Gastrocnemius medialis (tissue), 4 donors: ENCODE data around the gene ARHGAP23. TPM values are rescaled to one million over a fixed set of nuclear protein-coding genes. Genes with fewer than 3 reads are reported as not detected.
A peak's percentile ranks its signal among the peaks of the same experiment; 100 is the strongest.

Experiments used
- ATAC-seq, 2 donors: fragments of 150-250 bp; one replicate each; pipeline ENCODE4 v1.9.1; 2016
- DNase-seq, 2 donors: peaks; one replicate each; pipeline ENCODE4 v3.0.0-alpha.2; 2019
- H3K27ac ChIP-seq, 4 donors: fragments of 200-600 bp; sonication (generic); 1 replicate in 1 of 4; 2 replicates in 3 of 4; pipeline ENCODE4 v1.5.1; 2016 to 2018; ENCODE audit warnings: mild to moderate bottlenecking in 2 of 4, moderate library complexity in 1 of 4
- H3K27me3 ChIP-seq, 3 donors: fragments of 200-600 bp; sonication (generic) in 2 of 3; 1 replicate in 1 of 3; 2 replicates in 2 of 3; pipeline versions ENCODE4 v1.5.1 to v1.6.0; 2016 to 2019; ENCODE audit warnings: mild to moderate bottlenecking in 1 of 3, moderate library complexity in 1 of 3
- H3K36me3 ChIP-seq, 2 donors: fragments of 200-600 bp; sonication (generic) in 1 of 2; one replicate each; pipeline ENCODE4 v1.5.1; 2017 to 2018
- H3K4me1 ChIP-seq, 2 donors: fragments of 200-600 bp; sonication (generic) in 1 of 2; one replicate each; pipeline ENCODE4 v1.5.1; 2016 to 2017; ENCODE audit warnings: mild to moderate bottlenecking in 2 of 2
- H3K4me3 ChIP-seq, 4 donors: fragments of 200-600 bp; sonication (generic) in 3 of 4; 1 replicate in 1 of 4; 2 replicates in 3 of 4; pipeline ENCODE4 v1.5.1; 2016 to 2019; ENCODE audit warnings: mild to moderate bottlenecking in 2 of 4
- H3K9me3 ChIP-seq, 3 donors: fragments of 200-600 bp; sonication (generic) in 2 of 3; 1 replicate in 1 of 3; 2 replicates in 2 of 3; pipeline ENCODE4 v1.5.1; 2016 to 2019
- CTCF ChIP-seq, 5 experiments: fragments of 450-650 bp in 3 of 5; fragments of 200-600 bp in 2 of 5; sonication (generic) in 2 of 5; IDR thresholded peaks in 4 of 5; conservative IDR thresholded peaks in 1 of 5; 1 replicate in 4 of 5; 2 replicates in 1 of 5; pipeline ENCODE4 v1.5.1; 2016 to 2019; ENCODE audit warnings: antibody characterized with exemption in 5 of 5, mild to moderate bottlenecking in 3 of 5, moderate library complexity in 3 of 5
- POLR2A ChIP-seq, 2 donors: fragments of 450-650 bp; IDR thresholded peaks; one replicate each; pipeline ENCODE4 v1.6.1; 2017; ENCODE audit warnings: antibody characterized with exemption in 2 of 2, mild to moderate bottlenecking in 2 of 2, moderate library complexity in 2 of 2
- in situ Hi-C, 4 donors: fragments of 200-750 bp; cut with MboI; loops; one replicate each; pipeline versions ENCODE4 v1.15.0 to v1.8.0; 2017; ENCODE audit warnings: low sequenced_read_pairs in 4 of 4
- intact Hi-C: fragments of 100-400 bp; cut with DNase I; formaldehyde crosslinking; loops from one replicate; pipeline ENCODE4 v1.15.1; 2023; ENCODE audit warnings: low total_unique reads
- total RNA-seq, 4 donors: library from RNA; depleted of rRNA; stranded (reverse); fragments of >200 nt; gene quantifications; one replicate each; pipeline versions ENCODE4 v1.1.0 to v1.2.3, GENCODE V29; 2016

The ARHGAP23 gene
- total RNA-seq, 4 donors from 2014 or later: 8.0 to 22.7 (median 12.1) TPM

GRCh38 chr17:38404174-38404943, 23.9 kb upstream of the ARHGAP23 start:
- TF ChIP-seq CTCF (IDR thresholded peaks at IDR 0.05 in 4 of 5, conservative IDR thresholded peaks at IDR 0.05 in 1 of 5) (no peak), POLR2A (IDR thresholded peaks at IDR 0.05) (no peak)
- Histone ChIP-seq H3K4me1 (no peaks in the 10 kb centered on the region), H3K27me3 (no peaks in the 10 kb centered on the region), H3K27ac (no peak overlapping the region), H3K36me3 (peaks cover 0 to 29% of the 10 kb centered on the region in 2 donors), H3K9me3 (no peaks in the 10 kb centered on the region), H3K4me3 (no peak overlapping the region)
- ATAC-seq: no peak
- intact Hi-C loops (no loop called here), in situ Hi-C loops (no loop called here)
- DNase-seq: no peak

DNA sequence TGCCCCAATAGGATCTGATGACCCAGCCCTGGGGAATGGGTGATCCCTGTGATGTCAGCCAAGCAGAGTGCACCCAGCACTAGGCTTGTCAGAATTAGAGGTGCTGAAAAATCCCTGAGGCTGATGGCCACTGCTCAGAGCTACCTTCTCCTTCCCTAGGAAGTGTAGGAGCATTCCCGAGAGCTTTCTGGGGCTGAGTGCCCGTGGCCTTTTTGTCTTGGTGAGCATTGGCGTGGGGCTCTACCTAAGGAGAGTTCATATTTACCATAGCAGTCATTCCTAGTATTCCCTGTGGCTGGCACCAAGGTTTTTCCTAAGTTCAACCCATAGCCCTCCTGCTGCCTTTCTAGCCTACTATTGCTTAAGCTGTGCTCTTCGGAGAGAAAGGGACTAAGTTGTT, 22.6 kb upstream of the ARHGAP23 start:
- no peak for TF ChIP-seq CTCF (IDR thresholded peaks at IDR 0.05 in 4 of 5, conservative IDR thresholded peaks at IDR 0.05 in 1 of 5)
- TF ChIP-seq POLR2A (IDR thresholded peaks at IDR 0.05): no peak
- no peak for ATAC-seq
- DNase-seq: no peak
- intact Hi-C loops: no loop called here
- H3K36me3 ChIP-seq: peaks cover 0 to 16% of the 10 kb centered on the region in 2 donors
- H3K4me3 ChIP-seq: no peak overlapping the region
- no peak overlapping the region for H3K27ac ChIP-seq
- H3K9me3 ChIP-seq: no peaks in the 10 kb centered on the region
- H3K27me3 ChIP-seq: no peaks in the 10 kb centered on the region
- in situ Hi-C loops: no loop called here
- H3K4me1 ChIP-seq: no peaks in the 10 kb centered on the region

DNA sequence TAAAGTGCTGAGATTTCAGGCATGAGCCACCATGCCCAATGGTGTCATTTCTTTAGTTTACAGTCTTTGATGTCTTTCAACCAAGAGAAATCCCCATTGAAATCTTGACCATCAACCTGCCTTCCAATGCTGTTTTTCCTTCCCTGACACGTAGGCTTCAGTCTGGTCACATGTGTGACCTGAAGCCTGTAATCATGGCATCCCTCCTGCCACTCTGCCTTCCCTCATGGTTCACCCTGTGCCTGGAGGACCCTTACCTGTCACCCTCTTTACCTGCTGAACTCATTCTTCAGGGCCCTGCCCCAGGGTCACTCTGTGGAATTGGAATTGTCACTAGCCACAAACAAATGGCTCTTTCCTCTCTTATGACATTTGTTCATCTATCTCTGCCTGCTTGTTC, 18.1 kb upstream of the ARHGAP23 start:
- in situ Hi-C loops (loop anchor here in 2 of 4 donors (5.0 kb wide), 1 partner anchor 63 kb away; no protein-coding TSS in a partner anchor), intact Hi-C loops (no loop called here)
- Histone ChIP-seq H3K9me3 (no peaks in the 10 kb centered on the region), H3K27me3 (no peaks in the 10 kb centered on the region), H3K4me3 (no peak overlapping the region), H3K36me3 (no peaks in the 10 kb centered on the region), H3K4me1 (peaks cover under 1 to 8% of the 10 kb centered on the region in 2 donors), H3K27ac (no peak overlapping the region)
- ATAC-seq (no peak), DNase-seq (no peak)
- TF ChIP-seq CTCF (IDR thresholded peaks at IDR 0.05 in 4 of 5, conservative IDR thresholded peaks at IDR 0.05 in 1 of 5): no peak
- TF ChIP-seq POLR2A (IDR thresholded peaks at IDR 0.05): no peak

GRCh38 chr17:38415250-38416194, 12.7 kb upstream of the ARHGAP23 start:
- H3K4me3 ChIP-seq: peak overlapping the region; percentile 23 to 40 (median 26)
- peaks cover 9 to 13% (median 10%) of the 10 kb centered on the region in 3 donors for H3K27me3 ChIP-seq
- H3K27ac ChIP-seq: peak overlapping the region in 3 of 4 donors; percentile 39 to 69 (median 60)
- H3K9me3 ChIP-seq: no peaks in the 10 kb centered on the region
- intact Hi-C loops: no loop called here
- in situ Hi-C loops: loop anchor here in 2 of 4 donors (5.0 kb wide), 2 partner anchors 68 to 73 kb away; partner anchors contain the start of gene GPR179 (in 1 of the 2)
- ATAC-seq (peak; percentile 59 to 85), DNase-seq (peak in 1 of 2 donors; percentile 55)
- peaks cover 7 to 21% of the 10 kb centered on the region in 2 donors for H3K4me1 ChIP-seq
- H3K36me3 ChIP-seq: no peaks in the 10 kb centered on the region
- TF ChIP-seq CTCF (IDR thresholded peaks at IDR 0.05 in 4 of 5, conservative IDR thresholded peaks at IDR 0.05 in 1 of 5): no peak
- no peak for TF ChIP-seq POLR2A (IDR thresholded peaks at IDR 0.05)
